Activated CD8-positive, alpha-beta memory T cell treated with anti-CD3 and anti-CD28 coated beads, Interleukin-2, amount 50 U/mL, for 1 hour (primary cell): ENCODE data around the gene RINL.
"Not testable (repeated sequence)": the region's sequence is repeated elsewhere in the genome, so short reads cannot be mapped to it uniquely, and the experiment has no call there.

ENCODE experiments used
- DNase-seq: peaks from one replicate; pipeline ENCODE4 v3.0.0-alpha.2; 2020; ENCODE audit errors: extremely low read depth

The RINL gene

DNA sequence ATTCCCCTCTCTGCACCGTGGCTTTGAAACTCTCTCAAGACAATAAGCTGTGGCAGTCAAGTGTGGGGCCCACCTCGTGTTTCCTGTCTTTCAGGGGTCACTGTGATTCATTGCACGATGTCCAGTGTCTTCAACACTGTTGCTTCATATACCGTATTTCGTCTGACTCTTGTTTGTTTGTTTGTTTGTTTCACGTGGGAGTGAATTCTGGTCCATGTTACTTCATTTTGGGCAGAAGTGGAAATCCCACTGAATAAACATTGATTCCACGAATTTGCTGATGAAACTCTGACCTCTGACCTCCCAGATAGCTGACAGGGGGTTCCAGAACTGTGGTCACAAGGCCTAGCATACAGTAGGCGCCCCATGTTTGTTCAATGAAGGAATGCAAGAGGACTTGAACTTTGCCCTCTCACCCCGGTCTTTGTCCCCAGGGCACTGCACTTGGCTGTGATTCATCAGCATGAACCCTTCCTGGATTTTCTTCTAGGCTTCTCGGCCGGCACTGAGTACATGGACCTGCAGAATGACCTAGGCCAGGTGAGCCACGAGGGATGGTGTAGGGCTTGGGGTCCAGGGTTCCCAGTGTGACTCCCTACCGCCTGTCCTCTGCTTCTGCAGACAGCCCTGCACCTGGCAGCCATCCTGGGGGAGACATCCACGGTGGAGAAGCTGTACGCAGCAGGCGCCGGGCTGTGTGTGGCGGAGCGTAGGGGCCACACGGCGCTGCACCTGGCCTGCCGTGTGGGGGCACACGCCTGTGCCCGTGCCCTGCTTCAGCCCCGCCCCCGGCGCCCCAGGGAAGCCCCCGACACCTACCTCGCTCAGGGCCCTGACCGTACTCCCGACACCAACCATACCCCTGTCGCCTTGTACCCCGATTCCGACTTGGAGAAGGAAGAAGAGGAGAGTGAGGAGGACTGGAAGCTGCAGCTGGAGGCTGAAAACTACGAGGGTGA is 26.8 kb upstream of the RINL start:
- no peak for DNase-seq

DNA sequence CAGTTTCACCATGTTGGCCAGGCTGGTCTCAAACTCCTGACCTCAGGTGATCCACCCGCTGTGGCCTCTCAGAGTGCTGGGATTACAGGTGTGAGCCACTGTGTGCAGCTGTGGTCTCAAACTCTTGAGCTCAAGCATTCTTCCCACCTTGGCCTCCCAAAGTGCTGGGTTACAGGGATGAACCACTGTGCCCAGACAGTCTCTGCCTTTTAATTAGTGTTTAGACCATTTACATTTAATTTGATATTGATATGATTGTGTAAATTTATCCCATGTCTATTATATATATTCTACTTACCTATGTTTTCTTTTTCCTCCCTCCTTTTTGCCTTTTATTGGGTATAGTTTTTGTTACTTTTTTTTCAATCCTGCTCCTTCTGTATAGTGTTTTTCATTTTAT is 23.6 kb upstream of the RINL start:
- no peak for DNase-seq

DNA sequence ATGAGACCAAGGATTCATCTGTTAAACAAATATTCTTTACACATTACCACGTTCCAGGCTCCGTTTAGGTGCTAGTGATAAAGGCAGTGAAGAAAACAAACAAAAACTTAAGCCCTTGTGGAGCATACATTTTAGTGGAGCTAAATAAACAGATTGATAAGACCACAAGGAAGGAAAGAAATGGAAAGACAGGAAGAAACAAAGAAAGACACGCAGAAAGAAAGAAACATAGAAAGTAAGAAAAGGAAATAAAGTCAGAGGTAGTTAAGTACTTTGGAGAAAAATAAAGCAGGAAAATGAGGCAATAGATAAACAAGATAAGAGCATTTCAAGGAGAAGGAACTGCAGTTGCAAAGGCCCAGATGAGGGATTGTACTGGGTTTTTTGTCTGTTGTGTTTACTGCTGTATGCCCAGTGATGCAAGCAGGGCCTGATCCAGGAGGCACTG is 22.7 kb upstream of the RINL start:
- no peak for DNase-seq

DNA sequence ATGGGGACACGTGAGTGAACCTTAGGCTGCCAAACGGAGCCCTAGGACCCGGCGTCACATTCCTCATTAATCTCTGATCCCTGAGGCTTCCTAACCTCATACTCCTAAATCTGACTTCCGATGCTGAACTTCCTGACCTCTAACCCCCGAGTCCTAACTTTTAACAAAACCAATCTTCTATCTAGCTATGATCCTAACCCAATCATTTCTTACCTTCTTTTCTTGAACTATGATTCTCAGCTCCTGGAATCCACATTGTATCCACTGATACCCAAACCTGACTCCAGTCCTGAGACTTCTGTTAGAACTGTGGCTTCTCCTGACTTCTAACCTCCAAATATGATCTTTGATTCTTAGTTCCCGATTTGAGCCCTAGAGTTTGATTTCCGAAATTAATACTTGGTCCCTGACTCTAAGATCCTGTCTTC is 22.1 kb upstream of the RINL start:
- no peak for DNase-seq

DNA sequence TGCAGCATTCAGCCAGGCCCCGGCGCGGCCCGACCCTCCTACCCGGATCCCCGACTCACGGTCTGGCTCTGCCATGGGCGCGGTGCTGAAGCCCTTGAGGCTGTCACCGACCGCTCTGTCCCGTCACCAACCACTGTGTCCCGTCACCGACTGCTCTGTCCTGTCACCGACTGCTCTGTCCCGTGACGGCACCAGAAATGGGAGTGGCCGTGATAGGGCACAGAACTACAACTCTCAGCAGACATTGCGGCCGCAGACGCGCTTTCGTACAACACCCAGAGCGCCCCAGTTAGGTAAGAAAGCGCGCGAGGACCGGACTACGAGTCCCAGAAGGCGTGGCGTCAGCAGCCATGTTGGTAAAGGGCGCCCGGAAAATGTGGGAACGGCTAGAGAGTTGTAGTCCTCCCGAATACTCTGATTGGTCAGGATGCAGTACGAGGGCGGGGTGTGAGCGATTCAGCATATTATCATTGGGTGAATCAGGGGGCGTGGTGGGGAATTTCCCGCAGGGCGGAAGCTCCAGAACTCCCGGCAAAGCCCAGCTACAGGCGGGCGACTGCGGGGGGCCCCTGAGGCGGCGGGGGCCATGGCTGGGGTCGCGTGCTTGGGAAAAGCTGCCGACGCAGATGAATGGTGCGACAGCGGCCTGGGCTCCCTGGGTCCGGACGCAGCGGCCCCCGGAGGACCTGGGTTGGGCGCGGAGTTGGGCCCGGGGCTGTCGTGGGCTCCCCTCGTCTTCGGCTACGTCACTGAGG is 21.5 kb upstream of the RINL start, which contains the start of the genes NFKBIB and SIRT2:
TSS of gene NFKBIB (plus strand) at position 523 of the 755 bp plus-strand sequence. CDS start at position 587, 64 bp downstream.
TSS of gene SIRT2 (minus strand) at position 172 of the 755 bp plus-strand sequence. CDS start at position 75, 97 bp downstream.
- DNase-seq: peak; percentile 99

DNA sequence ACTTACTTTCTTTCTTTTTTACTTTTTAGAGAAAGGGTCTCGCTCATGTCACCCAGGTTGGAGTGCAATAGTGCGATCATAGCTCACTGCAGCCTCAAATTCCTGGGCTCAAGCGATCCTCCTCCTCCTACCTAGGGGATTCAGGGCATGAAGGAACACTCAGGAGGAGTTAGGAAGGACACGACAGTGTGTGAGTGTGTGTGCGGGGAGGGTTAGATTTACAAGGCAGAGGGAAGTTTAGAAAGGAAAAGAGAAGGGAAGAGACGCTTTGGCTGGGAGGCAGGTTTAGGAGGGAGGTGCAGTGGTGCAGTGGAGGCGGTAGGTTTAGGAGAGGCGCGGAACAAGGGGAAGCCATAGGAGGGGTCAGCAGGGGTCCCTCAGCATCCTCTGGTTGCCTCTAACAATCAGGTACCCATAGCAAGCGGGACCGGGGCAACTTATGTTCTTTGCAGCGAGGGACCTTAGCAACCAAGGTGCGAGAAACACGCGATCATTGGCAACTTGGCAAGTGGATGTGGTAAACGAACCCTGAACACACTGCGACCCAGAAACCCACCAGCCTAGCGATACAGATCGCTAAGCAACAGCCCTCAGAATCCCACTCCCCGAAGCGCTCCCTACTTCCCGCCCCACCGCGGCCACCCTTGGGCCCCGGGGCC is 20.8 kb upstream of the RINL start:
- no peak for DNase-seq

DNA sequence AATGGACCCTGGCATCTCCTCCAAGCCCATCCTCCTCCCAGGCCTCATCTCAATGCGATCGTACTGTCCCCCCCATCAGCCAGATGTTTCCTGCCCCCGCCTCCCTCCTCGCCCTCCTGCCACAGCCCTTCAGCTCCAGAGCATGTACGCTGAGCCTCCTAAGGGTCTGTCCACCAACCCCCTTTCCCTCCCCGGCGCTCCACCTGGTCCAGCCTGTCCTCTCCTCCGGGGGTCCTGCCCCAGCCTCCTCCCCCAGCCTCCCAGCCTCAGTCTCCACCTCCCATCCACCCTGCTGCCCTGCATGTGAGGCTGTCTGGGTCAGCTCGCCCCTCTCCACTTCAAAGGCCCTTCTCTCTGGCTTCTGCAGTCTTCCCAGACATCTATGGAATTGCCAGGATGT is 16.9 kb upstream of the RINL start:
- DNase-seq: no peak

DNA sequence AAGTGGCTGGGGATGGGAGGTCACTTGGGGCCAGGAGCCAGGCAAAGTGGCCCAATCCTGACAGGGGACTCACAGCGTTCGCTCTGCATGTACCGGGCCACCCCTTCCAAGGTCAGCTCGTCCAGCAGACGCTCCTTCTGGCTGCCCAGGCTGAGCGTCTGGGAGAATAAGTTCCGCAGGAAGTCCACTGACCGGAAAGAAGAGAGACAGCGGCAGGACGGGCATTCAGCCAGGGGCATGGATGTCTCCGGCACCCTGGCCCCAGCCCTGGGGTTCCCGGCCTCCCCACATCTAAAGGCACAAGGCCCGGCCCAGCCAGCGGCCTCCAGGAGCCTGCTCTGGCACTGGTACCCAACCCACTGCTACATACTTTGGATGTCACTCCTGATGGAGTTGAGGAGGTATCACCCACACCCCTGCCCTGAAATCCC is 15.3 kb upstream of the RINL start:
- DNase-seq: no peak

DNA sequence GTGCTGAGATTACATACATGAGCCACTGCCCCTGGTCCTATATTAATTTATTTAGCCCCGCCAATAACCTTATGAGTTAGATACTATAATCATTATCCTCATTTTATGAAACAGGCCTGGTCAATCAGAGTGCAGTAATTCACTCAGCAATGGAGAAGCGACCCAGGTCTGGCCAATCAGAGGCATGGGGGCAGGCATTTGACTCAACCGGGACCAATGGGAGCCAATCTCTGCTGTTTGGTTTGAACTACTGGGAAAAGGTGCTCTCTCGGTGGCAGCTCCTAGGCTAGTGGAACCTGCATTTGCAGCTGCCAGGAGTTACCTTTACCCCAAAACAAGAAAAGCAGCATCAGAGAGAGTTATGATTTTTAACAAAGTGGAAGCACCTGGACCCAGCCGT is 14.8 kb upstream of the RINL start:
- no peak for DNase-seq

DNA sequence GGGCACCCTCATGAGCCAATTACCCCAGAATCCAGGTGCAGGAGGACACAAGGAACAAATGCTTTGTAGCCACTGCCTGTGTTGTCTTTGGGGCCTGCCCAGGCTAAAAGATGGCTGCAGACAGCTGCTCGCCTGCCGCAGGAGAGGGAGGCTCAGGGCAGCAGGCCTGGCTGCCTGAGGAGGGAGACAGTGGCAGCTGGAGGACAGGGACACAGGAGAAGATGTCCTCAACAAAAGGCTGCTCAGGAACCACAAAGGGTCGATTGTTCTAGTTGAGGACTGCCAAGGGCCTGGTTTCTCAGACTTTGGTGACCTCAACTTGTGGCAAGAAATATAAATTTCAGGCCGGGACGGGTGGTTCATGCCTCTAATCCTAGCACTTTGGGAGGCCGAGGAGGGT is 13.7 kb upstream of the RINL start:
- no peak for DNase-seq

DNA sequence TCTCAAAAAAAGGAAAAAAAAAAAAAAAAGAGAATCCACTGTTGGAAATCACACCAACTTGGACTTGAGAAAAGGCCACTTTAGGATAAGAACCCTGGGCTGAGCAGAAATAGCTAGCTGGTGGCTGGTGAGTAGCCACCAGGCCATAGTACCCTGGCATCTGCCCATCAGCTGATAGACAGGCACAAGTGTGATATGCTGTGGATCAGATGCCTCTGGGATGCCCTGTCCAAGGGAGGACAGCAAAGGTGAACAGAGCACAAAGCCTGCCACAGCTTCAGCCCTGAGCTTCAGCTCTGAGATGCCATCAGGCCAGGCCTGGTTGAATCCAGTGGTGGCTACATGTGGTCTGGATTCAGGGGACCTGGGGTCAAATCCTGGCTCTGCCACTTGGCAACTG is 12.6 kb upstream of the RINL start:
- no peak for DNase-seq

DNA sequence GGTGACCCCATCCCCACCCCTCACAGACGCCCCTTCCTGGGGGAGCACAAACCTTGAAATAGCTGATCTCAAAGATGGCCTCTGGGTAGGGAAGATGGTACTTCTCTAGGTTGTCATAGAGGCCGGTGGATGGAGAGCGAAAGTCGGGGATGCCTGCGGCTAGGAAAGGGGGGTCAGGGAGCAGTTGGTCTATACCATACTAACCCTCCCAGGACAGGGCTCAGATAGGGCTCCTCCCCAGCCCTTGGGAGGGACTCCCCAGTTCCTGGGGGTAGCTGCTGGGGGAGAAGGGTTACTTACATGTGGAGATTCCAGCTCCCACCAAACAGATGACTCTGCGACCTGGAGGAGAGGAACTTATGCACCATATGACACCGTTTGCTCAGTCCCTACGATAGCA is 11.7 kb upstream of the RINL start:
- DNase-seq: no peak

DNA sequence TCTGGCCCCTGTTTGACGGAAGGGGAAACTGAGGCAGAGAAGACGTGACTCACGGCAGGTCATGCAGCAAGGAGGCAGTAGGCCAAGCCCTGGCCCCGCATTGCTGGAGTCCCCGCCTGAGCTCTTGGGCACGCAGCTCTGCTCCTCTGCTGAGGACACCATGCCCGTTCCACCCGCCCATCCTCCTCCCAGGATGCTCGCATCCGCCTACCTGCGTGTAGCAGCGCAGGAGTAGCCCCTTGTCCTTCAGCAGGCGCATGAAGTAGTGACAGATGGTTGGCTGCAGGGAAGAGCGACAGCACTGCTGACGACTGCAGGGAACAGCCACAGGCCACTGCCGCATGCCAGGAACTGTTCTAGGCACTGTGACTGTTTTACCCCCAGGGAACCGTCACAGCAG is 10.8 kb upstream of the RINL start:
- no peak for DNase-seq

DNA sequence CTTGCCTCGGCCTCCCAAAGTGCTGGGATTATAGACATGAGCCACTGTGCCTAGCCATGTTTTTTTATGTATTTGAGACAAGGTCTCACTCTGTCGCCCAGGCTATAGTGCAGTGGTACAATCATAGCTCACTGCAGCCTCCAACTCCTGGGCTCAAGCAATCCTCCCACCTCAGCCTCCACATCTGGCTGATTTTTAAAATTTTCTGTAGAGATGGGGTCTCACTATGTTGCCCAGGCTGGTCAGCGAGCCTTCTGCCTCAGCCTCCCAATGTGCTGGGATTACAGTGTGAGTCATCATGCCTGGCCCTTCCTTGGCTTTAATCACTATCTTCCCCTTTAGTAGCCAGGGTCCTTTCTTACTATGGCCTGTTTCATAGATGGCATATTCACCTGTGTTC is 6.6 kb upstream of the RINL start:
- not testable (repeated sequence) for DNase-seq

DNA sequence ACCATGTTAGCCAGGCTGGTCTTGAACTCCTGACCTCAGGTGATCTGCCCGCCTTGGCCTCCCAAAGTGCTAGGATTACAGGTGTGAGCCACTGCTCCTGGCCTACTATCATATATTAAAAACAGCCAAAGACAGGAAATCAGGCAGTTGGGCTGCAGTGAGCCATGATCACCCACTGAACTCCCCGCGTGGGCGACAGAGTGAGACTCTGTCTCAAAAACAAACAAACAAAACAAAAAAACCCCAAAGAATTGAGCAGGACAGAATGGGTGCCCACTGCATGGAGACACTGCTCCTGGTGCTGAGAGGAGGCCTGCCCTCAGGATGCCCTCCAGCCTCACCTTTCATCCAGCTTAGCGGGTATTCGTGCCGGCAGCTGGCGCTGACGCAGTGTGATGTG is 5.2 kb upstream of the RINL start:
- no peak for DNase-seq

DNA sequence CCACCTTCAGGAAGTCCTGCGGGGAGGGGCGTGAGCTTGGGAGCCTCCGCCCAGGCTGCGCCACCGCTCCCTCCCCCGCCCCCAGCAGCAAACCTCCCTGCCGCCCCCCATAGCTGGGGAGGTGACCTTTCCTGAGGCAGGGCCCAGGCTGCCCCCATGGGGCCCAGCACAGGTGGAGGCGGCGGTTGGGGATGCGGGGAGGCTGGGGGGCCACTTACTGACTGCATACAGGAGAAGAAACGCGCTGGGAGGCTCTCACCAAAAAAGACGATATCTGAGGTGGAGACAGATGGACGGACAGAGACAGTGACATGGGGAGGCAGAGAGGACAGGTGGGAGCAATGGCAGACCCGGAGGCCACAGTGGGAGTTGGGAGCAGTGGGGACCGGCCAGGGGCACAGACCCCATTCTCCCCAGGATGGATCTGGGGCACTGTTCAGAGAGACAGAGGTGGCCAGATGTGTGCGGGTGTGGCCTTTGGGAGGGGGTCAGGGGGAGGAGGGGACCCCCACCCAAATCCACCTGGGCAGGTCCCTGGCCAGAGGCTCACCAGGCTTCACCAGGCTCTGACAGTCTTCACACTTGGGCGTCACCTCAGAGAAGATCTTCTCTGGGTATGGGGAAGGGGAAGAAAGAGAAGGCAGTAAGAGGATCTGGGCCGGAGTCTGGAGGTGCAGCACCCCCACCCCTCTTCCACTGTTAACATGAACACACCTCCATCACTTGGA is 3.0 kb upstream of the RINL start:
- DNase-seq: no peak

DNA sequence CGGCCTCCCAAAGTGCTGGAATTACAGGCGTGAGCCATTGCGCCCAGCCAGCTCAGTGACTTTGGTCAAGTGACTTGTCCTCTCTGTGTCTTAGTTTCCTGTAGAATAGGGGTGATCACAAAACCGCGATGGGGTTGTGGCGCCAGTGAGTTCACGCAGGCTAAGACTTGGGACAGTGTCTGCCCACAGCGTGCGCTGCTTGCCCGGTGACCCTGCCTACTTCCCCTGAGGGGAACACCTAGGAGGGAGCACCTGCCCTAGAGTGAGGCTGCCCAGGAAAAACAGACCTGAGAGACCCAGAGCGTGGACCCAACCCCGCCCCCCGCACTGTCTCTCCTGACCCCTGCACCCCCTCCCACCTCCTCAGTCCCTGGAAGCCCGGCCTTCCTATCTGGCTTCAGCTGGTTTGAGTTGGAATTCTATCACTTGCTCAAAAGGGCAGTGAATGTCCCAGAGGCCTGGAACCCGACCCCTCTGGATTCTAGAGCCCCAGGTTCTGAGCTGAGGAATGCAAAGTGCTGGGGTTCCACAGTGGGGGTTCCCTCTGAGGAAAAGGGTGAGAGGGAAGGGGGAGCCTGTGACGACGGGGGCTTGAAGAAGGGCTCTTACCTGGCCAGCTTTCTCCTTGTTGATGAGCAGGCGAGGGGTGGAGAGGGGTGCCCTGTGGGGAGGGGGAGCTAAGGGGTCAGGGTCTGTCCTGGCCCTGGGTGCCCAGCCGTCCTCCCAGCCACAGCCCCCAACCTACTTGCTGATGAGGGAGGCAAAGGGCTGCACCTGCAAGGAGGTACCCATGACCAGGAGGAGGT is 2.2 kb upstream of the RINL start:
- DNase-seq: no peak

DNA sequence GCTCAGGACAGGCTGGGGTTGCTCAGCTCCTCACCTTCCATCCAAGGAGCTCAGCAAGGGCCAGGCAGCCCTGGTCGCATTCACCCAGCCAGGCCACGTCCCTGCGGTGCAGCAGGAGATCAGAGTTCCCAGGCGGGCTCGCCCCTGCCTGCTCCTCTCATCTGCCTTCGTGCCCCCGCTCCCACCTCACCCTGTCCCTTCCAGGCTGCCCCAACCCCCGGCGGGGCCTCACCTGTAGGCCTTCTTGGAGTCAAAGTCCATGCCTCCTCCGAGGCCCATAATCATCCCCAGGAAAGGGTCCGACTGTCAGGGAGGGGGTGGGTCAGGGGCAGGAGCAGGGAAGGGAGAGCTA is 1.3 kb upstream of the RINL start:
- DNase-seq: no peak

DNA sequence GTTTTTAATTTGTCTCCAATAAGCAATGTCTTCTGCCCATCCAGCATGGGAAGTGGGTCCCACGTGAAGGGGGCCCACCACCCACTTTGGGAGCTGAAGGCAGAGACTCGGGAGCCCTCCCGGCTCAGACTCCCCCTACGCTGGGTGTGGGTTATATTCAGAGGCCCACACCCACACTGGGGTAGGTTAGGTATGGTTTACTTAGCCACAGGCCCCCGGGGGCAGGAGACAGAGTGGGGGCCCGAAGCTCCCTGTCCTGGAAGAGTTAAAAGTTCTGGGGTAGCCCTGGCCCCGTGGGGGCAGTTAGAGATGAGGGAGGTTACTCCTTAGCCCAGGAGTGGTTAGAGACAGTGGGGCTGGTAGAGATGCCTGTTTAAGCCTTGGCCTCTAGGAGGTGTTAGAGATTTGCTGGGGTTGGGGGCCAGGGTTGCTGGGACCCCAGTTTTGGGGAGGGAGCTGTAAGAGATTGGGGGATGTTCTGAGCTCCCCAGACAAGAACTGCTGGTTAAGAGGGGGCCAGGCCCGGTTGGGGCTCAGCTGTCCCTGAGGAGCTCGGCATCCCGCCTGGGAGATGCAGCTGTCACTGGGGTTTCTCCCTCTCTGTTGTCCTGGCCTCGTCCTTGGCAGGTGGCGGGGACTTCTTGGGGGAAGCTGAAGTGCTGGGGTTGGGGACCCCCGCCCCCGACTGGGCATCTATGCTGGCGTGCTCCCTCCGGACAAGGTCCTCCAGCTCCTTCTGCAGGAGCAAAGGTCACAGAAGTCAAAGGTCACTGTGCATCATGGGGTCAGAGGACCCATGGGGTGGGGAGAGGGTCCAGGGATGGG is 712 bp upstream of the RINL start:
- DNase-seq: no peak
